GM08714 (cell line): ENCODE measurements around the gene GRID1.

Experiments
- H3K4me3 ChIP-seq: fragments of 200-500 bp; sonication (Bioruptor generic); 2 replicates; pipeline ENCODE4 v1.5.1; 2014; ENCODE audit warnings: mild to moderate bottlenecking, low read length, inconsistent platforms
- ZNF274 ChIP-seq: IDR thresholded peaks from 2 replicates; pipeline ENCODE4 v1.6.1; 2012; ENCODE audit warnings: mild to moderate bottlenecking, low read depth, low read length

GRID1 gene

DNA sequence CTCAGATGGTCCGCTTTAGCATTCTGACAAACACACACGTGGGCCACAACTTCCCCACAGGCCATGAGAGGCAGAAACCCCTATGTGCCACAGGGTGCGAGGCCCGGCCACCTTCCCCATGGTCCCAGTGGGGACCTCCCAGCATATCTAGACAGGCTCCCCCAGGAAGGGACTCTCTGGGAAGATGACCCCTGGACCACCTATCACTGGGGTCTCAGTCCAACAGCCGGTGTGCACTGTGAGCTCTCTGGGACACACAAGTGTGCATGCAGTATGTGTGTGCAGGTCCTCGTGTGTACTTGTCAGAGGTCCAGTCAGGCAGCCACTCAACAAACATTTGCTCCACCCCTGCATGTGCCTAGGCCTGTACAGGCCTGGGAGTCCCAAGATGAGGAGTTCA is 18.7 kb downstream of the GRID1 start:
- H3K4me3 ChIP-seq = no peak overlapping the region

DNA sequence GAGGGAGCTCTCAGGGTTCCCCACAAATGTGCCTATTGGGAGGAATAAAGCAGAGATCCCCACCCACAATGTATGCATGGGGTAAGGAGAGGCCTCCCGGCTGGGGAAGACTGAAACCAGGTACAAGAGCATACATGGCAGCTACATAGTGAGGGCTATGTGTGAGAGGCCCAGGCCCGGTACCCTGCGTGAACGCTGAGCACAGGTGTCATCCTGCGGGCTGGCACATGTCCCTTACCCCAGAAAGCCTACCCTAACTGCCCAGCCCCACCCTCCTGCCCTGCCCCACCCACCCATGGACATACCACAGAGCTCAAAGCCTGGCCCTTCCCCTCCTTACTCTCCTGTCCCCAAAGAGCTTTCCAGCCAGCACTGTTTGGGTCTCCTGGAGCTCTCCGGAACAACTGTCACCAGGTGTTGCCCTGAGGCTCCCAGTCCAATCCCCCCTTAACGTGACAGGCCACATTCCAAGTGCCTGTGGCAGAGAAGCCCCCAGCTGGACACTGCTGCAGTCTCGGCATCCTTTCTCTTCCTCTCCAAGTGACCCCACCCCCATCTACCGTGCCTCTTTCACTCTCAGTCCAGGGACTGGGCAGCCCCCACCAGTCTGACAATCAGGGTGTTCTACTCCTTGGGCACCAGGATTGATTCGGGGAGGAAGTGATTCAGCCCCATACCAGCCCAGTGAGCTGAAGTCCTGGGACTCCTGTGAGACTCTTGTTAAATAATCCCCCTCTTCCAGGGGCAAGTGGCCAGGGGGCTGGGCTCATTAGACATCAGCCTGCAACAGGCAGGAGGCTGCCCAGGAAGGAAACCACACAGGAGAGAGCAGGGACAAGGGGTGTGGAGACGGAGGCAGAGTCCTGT is 19.6 kb downstream of the GRID1 start:
- TF ChIP-seq ZNF274 = no peak
- H3K4me3 ChIP-seq = no peak overlapping the region

More for the DNA sequence above, 18.7 kb downstream of the GRID1 start:
- no peak for TF ChIP-seq ZNF274

DNA sequence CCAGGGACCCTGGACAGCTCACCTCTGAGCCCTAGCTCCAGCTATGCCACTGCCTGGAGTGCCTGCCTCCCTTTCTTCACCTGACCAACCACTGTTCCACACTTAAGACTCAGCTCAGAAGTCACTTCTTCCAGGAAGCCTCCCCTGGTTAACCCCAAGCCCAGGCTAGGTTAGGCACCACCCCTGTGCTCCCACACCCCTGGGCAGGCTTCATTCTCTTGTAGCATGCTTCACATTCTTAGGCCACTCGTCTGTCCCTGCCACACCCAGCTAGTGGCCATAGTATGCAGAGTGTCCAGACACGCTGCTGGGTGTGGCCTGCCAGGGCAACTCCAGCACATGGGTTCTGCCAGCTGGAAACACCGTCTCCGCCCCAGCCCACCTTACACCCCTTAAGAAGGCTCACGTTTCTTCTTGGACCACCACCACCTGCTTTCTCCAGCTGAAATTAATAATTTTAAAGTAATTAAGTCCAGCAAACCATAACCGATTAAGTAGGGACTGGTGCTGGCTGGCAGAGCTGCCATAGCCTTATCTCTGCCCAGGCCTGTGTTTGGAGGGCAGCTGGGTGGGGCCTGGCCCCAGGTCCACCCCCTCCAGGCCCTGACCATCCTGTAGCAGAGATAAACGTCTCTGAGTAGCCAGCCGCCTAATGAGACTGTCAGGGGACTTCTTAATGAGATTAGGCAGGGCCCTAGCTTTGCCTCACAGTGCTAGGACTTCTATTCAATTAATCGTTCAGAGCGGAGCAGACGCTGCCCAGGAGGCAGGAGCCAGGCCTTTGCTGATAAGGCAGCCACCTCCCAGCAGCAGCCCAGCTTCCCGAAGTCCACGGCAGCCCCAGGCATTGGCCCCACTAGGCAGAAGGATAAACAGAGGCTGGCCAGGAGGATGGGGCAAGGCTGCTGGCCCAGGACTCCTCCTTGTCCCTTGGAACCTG is 20.5 kb downstream of the GRID1 start:
- no peak overlapping the region for H3K4me3 ChIP-seq
- no peak for TF ChIP-seq ZNF274

GRCh38 chr10:86345296-86345858 is 21.2 kb downstream of the GRID1 start:
- H3K4me3 ChIP-seq = no peak overlapping the region
- no peak for TF ChIP-seq ZNF274

GRCh38 chr10:86344714-86345161 is 21.9 kb downstream of the GRID1 start:
- TF ChIP-seq ZNF274 = no peak
- H3K4me3 ChIP-seq = no peak overlapping the region

GRCh38 chr10:86344281-86344680 is 22.3 kb downstream of the GRID1 start:
- H3K4me3 ChIP-seq = no peak overlapping the region
- no peak for TF ChIP-seq ZNF274

DNA sequence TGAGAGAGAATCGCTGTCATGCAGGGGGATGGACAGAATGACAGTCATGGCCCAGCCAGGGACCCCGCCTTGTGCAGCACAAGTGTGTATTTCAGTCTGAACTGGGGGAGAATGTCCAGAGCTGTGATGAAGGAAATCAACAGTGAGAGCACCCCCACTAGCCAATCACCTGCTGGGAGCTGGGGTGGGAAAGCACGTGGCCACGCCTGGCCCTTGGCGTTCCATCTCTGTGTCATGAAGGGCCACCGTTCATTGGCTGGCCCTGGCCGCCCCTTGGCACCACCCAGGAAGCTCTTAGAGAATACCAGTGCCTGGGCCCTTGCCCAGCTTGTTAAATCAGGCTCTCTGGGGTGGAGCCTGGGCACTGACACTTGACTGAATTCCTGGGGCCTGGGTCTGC is 22.8 kb downstream of the GRID1 start:
- no peak for TF ChIP-seq ZNF274
- H3K4me3 ChIP-seq = no peak overlapping the region

- TF ChIP-seq ZNF274 = no peak
- H3K4me3 ChIP-seq = no peak overlapping the region
Observed at GRCh38 chr10:86342111-86342863, 24.3 kb downstream of the GRID1 start.

DNA sequence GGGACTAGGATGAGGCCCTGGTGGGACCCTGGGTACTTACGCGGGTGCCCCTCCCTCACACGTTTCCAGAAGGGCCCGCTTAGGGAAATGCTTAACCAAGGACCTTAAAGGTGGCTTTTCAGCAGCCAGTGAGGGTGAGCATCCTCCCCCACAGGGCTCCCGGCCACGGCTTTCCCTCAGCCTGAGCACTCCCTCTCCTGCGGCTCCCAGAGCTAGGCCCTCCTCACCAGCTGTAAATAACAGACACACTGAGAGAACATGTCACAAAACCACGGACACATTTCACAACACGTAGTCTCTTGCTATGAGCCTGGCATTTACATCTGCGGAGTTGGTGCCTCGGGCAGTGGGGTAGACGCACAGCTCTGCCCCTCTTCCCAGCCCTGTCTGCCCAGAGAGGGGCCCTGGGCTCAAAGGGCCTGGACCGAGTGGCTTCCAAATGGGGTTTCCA is 25.2 kb downstream of the GRID1 start:
- no peak overlapping the region for H3K4me3 ChIP-seq
- TF ChIP-seq ZNF274 = no peak

GRCh38 chr10:86340991-86341260 is 25.7 kb downstream of the GRID1 start:
- no peak for TF ChIP-seq ZNF274
- no peak overlapping the region for H3K4me3 ChIP-seq

GRCh38 chr10:86340176-86340990 is 26.2 kb downstream of the GRID1 start:
- no peak overlapping the region for H3K4me3 ChIP-seq
- no peak for TF ChIP-seq ZNF274

DNA sequence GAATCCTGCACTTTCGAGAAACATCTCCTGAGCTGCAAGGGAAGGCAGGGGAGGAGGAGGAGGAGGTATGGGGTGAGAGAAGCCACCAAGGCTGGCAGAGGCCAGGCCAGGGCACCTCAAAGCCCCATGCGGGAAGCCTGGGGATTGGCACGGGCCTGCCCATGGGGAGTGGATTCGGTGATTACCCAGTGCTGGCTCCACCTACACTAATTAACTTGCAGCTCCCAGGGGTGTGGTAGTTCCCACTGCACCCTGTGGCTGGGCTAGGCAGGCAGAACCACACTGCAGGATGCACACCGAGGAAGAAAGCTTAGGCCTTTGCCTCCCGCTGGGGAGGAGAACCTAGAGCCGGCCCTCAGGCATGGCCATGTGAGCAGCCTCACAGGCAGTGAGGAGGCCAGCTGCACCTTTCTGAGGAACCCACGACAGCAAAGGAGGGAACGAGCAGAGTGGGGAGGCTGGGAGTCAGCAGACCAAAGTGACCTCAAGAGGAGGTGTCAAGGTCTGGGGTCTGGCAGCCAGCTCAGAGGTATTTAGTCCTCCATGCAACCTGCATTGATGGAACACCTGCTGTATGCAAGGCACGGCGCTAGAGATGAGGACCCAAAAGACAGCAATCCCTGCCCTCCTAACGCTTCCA is 27.2 kb downstream of the GRID1 start:
- no peak for TF ChIP-seq ZNF274
- H3K4me3 ChIP-seq = no peak overlapping the region
